Endothelial cell of umbilical vein (primary cell): ENCODE results near the gene CEP89. TPM values are rescaled to one million over a fixed set of nuclear protein-coding genes. Genes with fewer than 3 reads are reported as not detected.

Experiments
- BruUV-seq: library from RNA; stranded (reverse); fragments of 400-500 nt; replicated peaks from 2 replicates; lab custom pipeline; 2021; lab: Mats Ljungman, UMichigan
- CTCF ChIA-PET: fragments of 300-600, 350-600 bp; sonication (Branson Sonifier 250); formaldehyde crosslinking; loops from one replicate; lab custom pipeline; 2021; ENCODE audit warnings: antibody characterized with exemption, inconsistent platforms; lab: Charles Lee
- POLR2A ChIA-PET: fragments of 300-600, 350-600 bp; sonication (Branson Sonifier 250); formaldehyde crosslinking; loops from one replicate; lab custom pipeline; 2021; ENCODE audit warnings: antibody characterized with exemption, inconsistent platforms; lab: Charles Lee
- DNase-seq: peaks from one replicate; pipeline ENCODE4 v3.0.0-alpha.2; 2011; ENCODE audit warnings: low read depth, low spot score
- FAIRE-seq: peaks from 2 replicates; lab custom pipeline; 2011; peaks lifted over from hg19 to GRCh38; lab: Jason Lieb, UNC
- H2AFZ ChIP-seq: 2 replicates; pipeline ENCODE4 v1.6.0; 2012; ENCODE audit warnings: low read depth, low read length, control low read depth, inconsistent platforms
- H3K27ac ChIP-seq: 2 replicates; pipeline ENCODE4 v1.5.1; 2011; ENCODE audit warnings: low read depth, mild to moderate bottlenecking, control low read depth, low read length, moderate library complexity; ENCODE audit not compliant: insufficient read depth
- H3K27me3 ChIP-seq, 2 experiments: 2 replicates each; pipeline versions ENCODE4 v1.6.0 to v1.6.1; 2011; ENCODE audit warnings: low read length in 2 of 2, mixed read lengths in 1 of 2; ENCODE audit not compliant: control insufficient read depth in 2 of 2, insufficient read depth in 2 of 2
- H3K36me3 ChIP-seq, 2 experiments: 2 replicates in 1 of 2; 3 replicates in 1 of 2; pipeline ENCODE4 v1.5.1; 2011; ENCODE audit warnings: low read length in 2 of 2, mild to moderate bottlenecking in 1 of 2, moderate library complexity in 1 of 2; ENCODE audit not compliant: control insufficient read depth in 2 of 2, insufficient read depth in 2 of 2; ENCODE audit errors: extremely low read depth in 1 of 2
- H3K4me1 ChIP-seq: 3 replicates; pipeline ENCODE4 v1.5.1; 2011; ENCODE audit warnings: mild to moderate bottlenecking, low read length; ENCODE audit not compliant: control insufficient read depth, insufficient read depth; ENCODE audit errors: extremely low read depth
- H3K4me2 ChIP-seq: 2 replicates; pipeline ENCODE4 v1.6.1; 2011; ENCODE audit warnings: low read length, control low read depth, mixed read lengths; ENCODE audit not compliant: insufficient read depth
- H3K4me3 ChIP-seq, 3 experiments: fragments of 200-600 bp in 1 of 3; sonication (generic), shearing (Covaris generic) in 1 of 3; replicated peaks in 1 of 3; 2 replicates each; pipeline ENCODE4 v1.5.1; 2011 to 2016; ENCODE audit warnings: control low read depth in 3 of 3, low read length in 3 of 3, mild to moderate bottlenecking in 2 of 3, inconsistent platforms in 1 of 3, low read depth in 1 of 3, moderate library complexity in 1 of 3; ENCODE audit not compliant: insufficient read depth in 1 of 3
- H3K79me2 ChIP-seq: 2 replicates; pipeline ENCODE4 v1.6.0; 2012; ENCODE audit warnings: low read length, inconsistent platforms; ENCODE audit not compliant: control insufficient read depth, insufficient read depth
- H3K9ac ChIP-seq: replicated peaks from 2 replicates; pipeline ENCODE3; 2011; ENCODE audit warnings: low read length, control low read depth; ENCODE audit not compliant: insufficient read depth; ENCODE audit errors: extremely low read depth
- H3K9me1 ChIP-seq: replicated peaks from 3 replicates; pipeline ENCODE4 v1.6.0; 2011; ENCODE audit warnings: mild to moderate bottlenecking, low read length; ENCODE audit not compliant: control insufficient read depth, insufficient read depth; ENCODE audit errors: extremely low read depth
- H3K9me3 ChIP-seq: replicated peaks from 2 replicates; pipeline ENCODE4 v1.5.1; 2012; ENCODE audit warnings: low read length, inconsistent platforms; ENCODE audit not compliant: control insufficient read depth, insufficient read depth
- H4K20me1 ChIP-seq: replicated peaks from 2 replicates; pipeline ENCODE3; 2011; ENCODE audit warnings: mild to moderate bottlenecking, low read length; ENCODE audit not compliant: control insufficient read depth, insufficient read depth; ENCODE audit errors: extremely low read depth
- EZH2 ChIP-seq: IDR thresholded peaks from 2 replicates; pipeline ENCODE4 v1.6.1; 2012; ENCODE audit warnings: borderline replicate concordance, low read depth, mild to moderate bottlenecking, moderate library complexity, low read length, inconsistent platforms; ENCODE audit not compliant: severe bottlenecking
- FOS ChIP-seq: IDR thresholded peaks from 2 replicates; pipeline ENCODE4 v1.6.1; 2011; ENCODE audit warnings: mild to moderate bottlenecking, low read length, moderate library complexity, borderline replicate concordance; ENCODE audit not compliant: insufficient read depth
- GATA2 ChIP-seq: IDR thresholded peaks from 2 replicates; pipeline ENCODE4 v1.7.0; 2011; ENCODE audit warnings: low read depth, mild to moderate bottlenecking, moderate library complexity, mixed read lengths, low read length; ENCODE audit not compliant: insufficient read length, insufficient read depth
- JUN ChIP-seq: IDR thresholded peaks from 2 replicates; pipeline ENCODE4 v1.6.1; 2011; ENCODE audit warnings: borderline replicate concordance, low read depth; ENCODE audit not compliant: insufficient read length, insufficient read depth
- MYC ChIP-seq: IDR thresholded peaks from one replicate; pipeline ENCODE4 v1.6.1; 2011; ENCODE audit warnings: mild to moderate bottlenecking, low read depth, low read length
- POLR2A ChIP-seq: IDR thresholded peaks from 2 replicates; pipeline ENCODE4 v1.6.1; 2012; ENCODE audit warnings: low read depth, mild to moderate bottlenecking, control low read depth, low read length
- POLR2AphosphoS5 ChIP-seq: IDR thresholded peaks from 2 replicates; pipeline ENCODE4 v1.6.1; 2012; ENCODE audit warnings: low read depth, mild to moderate bottlenecking, control low read depth, low read length, moderate library complexity; ENCODE audit not compliant: insufficient read depth
- dilution Hi-C: fragments of 300-500 bp; cut with MboI; formaldehyde crosslinking; loops from one replicate; pipeline ENCODE4 v1.15.0; 2019; ENCODE audit warnings: low sequenced_read_pairs; ENCODE audit not compliant: extremely low pct_ligation_motif_present
- intact Hi-C: fragments of 100-400 bp; cut with micrococcal nuclease; formaldehyde crosslinking; loops from one replicate; pipeline ENCODE4 v1.10.0; 2022
- polyA plus RNA-seq, 4 experiments: library from polyadenylated mRNA; depleted of rRNA in 3 of 4; stranded (reverse) in 3 of 4; unstranded in 1 of 4; fragments of >200 nt; gene quantifications; 2 replicates each; pipeline versions ENCODE4 v1.2.1 to v1.2.3, GENCODE V29; 2011 to 2012; ENCODE audit warnings: missing spikeins in 1 of 4
- total RNA-seq: library from RNA; stranded (reverse); gene quantifications from 2 replicates; pipeline ENCODE4 v1.2.3, GENCODE V29; 2021
- TF ChIP-seq, protein P1 (sequence below), 2 donors: IDR thresholded peaks; 1 replicate in 1 of 2; 2 replicates in 1 of 2; pipeline ENCODE4 v1.5.1; 2011; ENCODE audit warnings: low read length in 2 of 2, mild to moderate bottlenecking in 2 of 2, moderate library complexity in 2 of 2, control low read depth in 1 of 2, inconsistent platforms in 1 of 2, low read depth in 1 of 2; ENCODE audit not compliant: insufficient read depth in 1 of 2; ENCODE audit errors: extremely low read depth in 1 of 2
- TF ChIP-seq, protein P2 (sequence below): IDR thresholded peaks from 2 replicates; pipeline ENCODE4 v1.6.1; 2011; ENCODE audit not compliant: insufficient read depth, insufficient read length

The CEP89 gene
- total and polyA plus RNA-seq, 2 donors (not counting 3 experiments of a cell fraction or from before 2014, with no cell fraction given) = 25.1 to 46.2 TPM

DNA sequence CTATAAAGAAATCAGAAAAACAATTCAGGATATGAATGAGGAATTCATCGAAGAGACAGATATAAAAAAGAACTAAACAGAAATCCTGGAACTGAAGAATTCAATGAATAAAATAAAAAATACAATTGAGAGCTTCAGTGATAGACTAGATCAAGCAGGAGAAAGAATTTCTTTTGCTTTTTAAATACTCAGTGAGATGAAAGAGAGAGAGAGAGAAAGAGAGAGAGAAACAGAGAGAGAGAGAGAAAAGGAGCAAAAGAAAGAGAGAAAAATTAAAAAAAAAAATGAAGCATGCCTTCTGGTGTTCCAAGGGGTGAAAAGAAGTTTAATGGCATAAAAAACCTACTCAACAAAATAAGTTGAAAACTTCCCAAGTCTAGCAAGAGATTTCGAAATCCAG lies 80.1 kb downstream of the CEP89 start:
- H3K4me3 ChIP-seq = no peak overlapping the region
- no peaks in the 10 kb centered on the region for H3K27me3 ChIP-seq
- intact Hi-C loops (no loop called here), dilution Hi-C loops (no loop called here)
- H2AFZ ChIP-seq = no peak overlapping the region
- H3K9me3 ChIP-seq = no peaks in the 10 kb centered on the region
- H3K36me3 ChIP-seq = no peaks in the 10 kb centered on the region
- CTCF ChIA-PET = interaction anchor here (1.0 kb wide), 1 partner anchor 13 kb away, joined by 3 read pairs; no protein-coding TSS in a partner anchor
- H3K4me2 ChIP-seq = no peak overlapping the region
- POLR2A ChIA-PET = no interaction called here
- no peaks in the 10 kb centered on the region for H3K79me2 ChIP-seq
- no peak overlapping the region for H3K27ac ChIP-seq
- H4K20me1 ChIP-seq = no peaks in the 10 kb centered on the region
- no TSS peak for BruUV-seq
- TF ChIP-seq GATA2 (no peak), POLR2A (no peak), MYC (no peak), FOS (no peak), POLR2AphosphoS5 (no peak), JUN (no peak), EZH2 (no peak)
- TF ChIP-seq, protein P1, sequence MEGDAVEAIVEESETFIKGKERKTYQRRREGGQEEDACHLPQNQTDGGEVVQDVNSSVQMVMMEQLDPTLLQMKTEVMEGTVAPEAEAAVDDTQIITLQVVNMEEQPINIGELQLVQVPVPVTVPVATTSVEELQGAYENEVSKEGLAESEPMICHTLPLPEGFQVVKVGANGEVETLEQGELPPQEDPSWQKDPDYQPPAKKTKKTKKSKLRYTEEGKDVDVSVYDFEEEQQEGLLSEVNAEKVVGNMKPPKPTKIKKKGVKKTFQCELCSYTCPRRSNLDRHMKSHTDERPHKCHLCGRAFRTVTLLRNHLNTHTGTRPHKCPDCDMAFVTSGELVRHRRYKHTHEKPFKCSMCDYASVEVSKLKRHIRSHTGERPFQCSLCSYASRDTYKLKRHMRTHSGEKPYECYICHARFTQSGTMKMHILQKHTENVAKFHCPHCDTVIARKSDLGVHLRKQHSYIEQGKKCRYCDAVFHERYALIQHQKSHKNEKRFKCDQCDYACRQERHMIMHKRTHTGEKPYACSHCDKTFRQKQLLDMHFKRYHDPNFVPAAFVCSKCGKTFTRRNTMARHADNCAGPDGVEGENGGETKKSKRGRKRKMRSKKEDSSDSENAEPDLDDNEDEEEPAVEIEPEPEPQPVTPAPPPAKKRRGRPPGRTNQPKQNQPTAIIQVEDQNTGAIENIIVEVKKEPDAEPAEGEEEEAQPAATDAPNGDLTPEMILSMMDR (IDR thresholded peaks at IDR 0.05; ENCODE audit: extremely low read depth in 1 of 2, insufficient read depth in 1 of 2, low read depth in 1 of 2, low read length in 2 of 2) = no peak
- TF ChIP-seq, protein P2, sequence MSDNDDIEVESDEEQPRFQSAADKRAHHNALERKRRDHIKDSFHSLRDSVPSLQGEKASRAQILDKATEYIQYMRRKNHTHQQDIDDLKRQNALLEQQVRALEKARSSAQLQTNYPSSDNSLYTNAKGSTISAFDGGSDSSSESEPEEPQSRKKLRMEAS = no peak
- H3K4me1 ChIP-seq = no peaks in the 10 kb centered on the region
- DNase-seq (no peak), FAIRE-seq (no peak)
- no peaks in the 10 kb centered on the region for H3K9me1 ChIP-seq
- no peak overlapping the region for H3K9ac ChIP-seq
